GM18519 (cell line): ENCODE data around the gene PAM.
"Not testable (repeated sequence)": the region's sequence is repeated elsewhere in the genome, so short reads cannot be mapped to it uniquely, and the experiment has no call there.

ENCODE experiments used
- ATAC-seq: cut with Tn5 transposase; IDR thresholded peaks from one replicate; pipeline ENCODE4 v1.9.1; 2021; ENCODE audit warnings: mild to moderate bottlenecking, moderate library complexity; ENCODE audit not compliant: unreplicated experiment, low FRiP score

Gene PAM

GRCh38 chr5:102888483-102888882, 133.4 kb downstream of the PAM start:
- no peak for ATAC-seq

- ATAC-seq = no peak
These were observed 133.9 kb downstream of the PAM start for GRCh38 chr5:102889033-102889432.

- no peak for ATAC-seq
These were observed 135.0 kb downstream of the PAM start for GRCh38 chr5:102890133-102890532.

GRCh38 chr5:102891175-102891574, 136.1 kb downstream of the PAM start:
- no peak for ATAC-seq

GRCh38 chr5:102893942-102894341, 138.8 kb downstream of the PAM start:
- ATAC-seq = no peak

- no peak for ATAC-seq
These were observed 140.1 kb downstream of the PAM start for GRCh38 chr5:102895234-102895633.

GRCh38 chr5:102895976-102896375, 140.9 kb downstream of the PAM start:
- ATAC-seq = no peak

- no peak for ATAC-seq
These were observed 146.5 kb downstream of the PAM start for GRCh38 chr5:102901424-102902134.

GRCh38 chr5:102902135-102902448, 147.0 kb downstream of the PAM start:
- ATAC-seq = no peak

GRCh38 chr5:102902647-102903046, 147.5 kb downstream of the PAM start:
- ATAC-seq = no peak

- no peak for ATAC-seq
These were observed 148.2 kb downstream of the PAM start for GRCh38 chr5:102903074-102903871.

- ATAC-seq = no peak
These were observed 150.0 kb downstream of the PAM start for GRCh38 chr5:102905056-102905455.

GRCh38 chr5:102907099-102907498, 152.0 kb downstream of the PAM start:
- not testable (repeated sequence) for ATAC-seq

- ATAC-seq = no peak
These were observed 155.4 kb downstream of the PAM start for GRCh38 chr5:102910240-102911226.

GRCh38 chr5:102911973-102912372, 156.9 kb downstream of the PAM start:
- ATAC-seq = no peak

- no peak for ATAC-seq
These were observed 161.0 kb downstream of the PAM start for GRCh38 chr5:102916109-102916508.

- no peak for ATAC-seq
These were observed 164.0 kb downstream of the PAM start for GRCh38 chr5:102918986-102919610.

GRCh38 chr5:102920762-102921161, 165.7 kb downstream of the PAM start:
- no peak for ATAC-seq

- ATAC-seq = no peak
These were observed 166.4 kb downstream of the PAM start for GRCh38 chr5:102921341-102922044.
